Liver (tissue), 9 donors: ENCODE measurements around the gene HERC5. TPM values are rescaled to one million over a fixed set of nuclear protein-coding genes. Genes with fewer than 3 reads are reported as not detected.

Experiments
- DNase-seq: peaks from one replicate; pipeline ENCODE4 v3.0.0-alpha.2; 2017; ENCODE audit warnings: low spot score
- H3K27ac ChIP-seq, 2 donors: one replicate each; pipeline ENCODE4 v1.7.0; 2013; ENCODE audit warnings: inconsistent platforms in 2 of 2, low read length in 2 of 2, control low read depth in 1 of 2, low read depth in 1 of 2, mild to moderate bottlenecking in 1 of 2
- H3K27me3 ChIP-seq, 4 donors: one replicate each; pipeline versions ENCODE4 v1.6.1 to v1.7.0; 2013; ENCODE audit warnings: low read length in 3 of 4, inconsistent platforms in 1 of 4, mild to moderate bottlenecking in 1 of 4, moderate library complexity in 1 of 4; ENCODE audit not compliant: control insufficient read depth in 4 of 4, insufficient read depth in 4 of 4
- H3K36me3 ChIP-seq, 4 donors: one replicate each; pipeline versions ENCODE4 v1.6.1 to v1.7.0; 2013; ENCODE audit warnings: low read length in 3 of 4, mild to moderate bottlenecking in 3 of 4, low read depth in 1 of 4, moderate library complexity in 1 of 4; ENCODE audit not compliant: control insufficient read depth in 4 of 4, insufficient read depth in 3 of 4
- H3K4me1 ChIP-seq, 4 donors: one replicate each; pipeline versions ENCODE4 v1.6.1 to v1.7.0; 2013; ENCODE audit warnings: low read length in 3 of 4, mild to moderate bottlenecking in 3 of 4, moderate library complexity in 1 of 4; ENCODE audit not compliant: control insufficient read depth in 4 of 4, insufficient read depth in 4 of 4
- H3K4me3 ChIP-seq, 3 donors: one replicate each; pipeline versions ENCODE4 v1.6.1 to v1.7.0; 2013; ENCODE audit warnings: low read length in 3 of 3, control low read depth in 1 of 3, low read depth in 1 of 3, mild to moderate bottlenecking in 1 of 3
- H3K9ac ChIP-seq, 2 donors: one replicate each; pipeline ENCODE4 v1.7.0; 2013; ENCODE audit warnings: low read length in 2 of 2, mild to moderate bottlenecking in 2 of 2, moderate library complexity in 2 of 2, control low read depth in 1 of 2, low read depth in 1 of 2
- H3K9me3 ChIP-seq, 4 donors: one replicate each; pipeline versions ENCODE4 v1.6.1 to v1.7.0; 2013; ENCODE audit warnings: low read length in 3 of 4; ENCODE audit not compliant: control insufficient read depth in 4 of 4
- EGR1 ChIP-seq, 2 donors: IDR thresholded peaks; 2 replicates each; pipeline ENCODE4 v1.6.1; 2016 to 2018; ENCODE audit warnings: antibody characterized with exemption in 2 of 2, low read depth in 2 of 2
- FOXA1 ChIP-seq: IDR thresholded peaks from 2 replicates; pipeline ENCODE4 v1.6.1; 2016; ENCODE audit warnings: antibody characterized with exemption
- FOXA2 ChIP-seq: IDR thresholded peaks from 2 replicates; pipeline ENCODE4 v1.6.1; 2016; ENCODE audit warnings: antibody characterized with exemption
- GABPA ChIP-seq, 2 donors: IDR thresholded peaks in 1 of 2; conservative IDR thresholded peaks in 1 of 2; 2 replicates each; pipeline ENCODE4 v1.6.1; 2016; ENCODE audit warnings: antibody characterized with exemption in 2 of 2, mild to moderate bottlenecking in 1 of 2, moderate library complexity in 1 of 2
- HNF4A ChIP-seq, 2 donors: conservative IDR thresholded peaks; 2 replicates each; pipeline ENCODE4 v1.6.1; 2016; ENCODE audit warnings: antibody characterized with exemption in 2 of 2, mild to moderate bottlenecking in 2 of 2
- HNF4G ChIP-seq: IDR thresholded peaks from 2 replicates; pipeline ENCODE4 v1.6.1; 2016; ENCODE audit warnings: antibody characterized with exemption
- JUND ChIP-seq, 2 donors: IDR thresholded peaks; 2 replicates each; pipeline ENCODE4 v1.6.1; 2016; ENCODE audit warnings: antibody characterized with exemption in 2 of 2
- NR2F2 ChIP-seq: IDR thresholded peaks from 2 replicates; pipeline ENCODE4 v1.6.1; 2016; ENCODE audit warnings: antibody characterized with exemption
- RAD21 ChIP-seq, 2 donors: IDR thresholded peaks; 2 replicates each; pipeline ENCODE4 v1.6.1; 2016; ENCODE audit warnings: antibody characterized with exemption in 2 of 2, mild to moderate bottlenecking in 2 of 2
- RXRA ChIP-seq, 2 donors: IDR thresholded peaks; 2 replicates each; pipeline ENCODE4 v1.6.1; 2017 to 2018; ENCODE audit warnings: antibody characterized with exemption in 2 of 2, mild to moderate bottlenecking in 1 of 2
- SP1 ChIP-seq: IDR thresholded peaks from 2 replicates; pipeline ENCODE4 v1.6.1; 2018; ENCODE audit warnings: antibody characterized with exemption, mild to moderate bottlenecking
- TAF1 ChIP-seq: conservative IDR thresholded peaks from 2 replicates; pipeline ENCODE4 v1.6.1; 2016; ENCODE audit warnings: antibody characterized with exemption, mild to moderate bottlenecking
- YY1 ChIP-seq: IDR thresholded peaks from 2 replicates; pipeline ENCODE4 v1.6.1; 2016; ENCODE audit warnings: antibody characterized with exemption, mild to moderate bottlenecking
- WGBS: extraction: QIAGEN DNeasy Blood & Tissue Kit; methylation state at CpG from one replicate; pipeline ENCODE4 v1.1.7; 2013; 5-methylcytosine and 5-hydroxymethylcytosine counted together
- polyA plus RNA-seq, 2 donors: library from polyadenylated mRNA; stranded (reverse) in 1 of 2; unstranded in 1 of 2; fragments of 200-250 nt in 1 of 2; fragments of >200 nt in 1 of 2; fragmentation: Nextera tagmentation in 1 of 2; extraction: Ambion mirVana in 1 of 2; gene quantifications; one replicate each; pipeline versions ENCODE4 v1.2.1 to v1.2.3, GENCODE V29; 2013 to 2015
- total RNA-seq, 2 donors: library from RNA; depleted of rRNA; stranded (reverse); fragments of >200 nt; gene quantifications; one replicate each; pipeline ENCODE4 v1.2.3, GENCODE V29; 2014
- TF ChIP-seq, protein P1 (sequence below): IDR thresholded peaks from 2 replicates; pipeline ENCODE4 v1.6.1; 2016; ENCODE audit warnings: antibody characterized with exemption
- TF ChIP-seq, protein P2 (sequence below): fragments of 150-350 bp; IDR thresholded peaks from 2 replicates; pipeline ENCODE4 v1.5.1; 2017; ENCODE audit warnings: improper control_type of control experiment, low read depth, low read length; ENCODE audit not compliant: missing input control
- TF ChIP-seq, protein P3 (sequence below): IDR thresholded peaks from 2 replicates; pipeline ENCODE4 v1.6.1; 2016; ENCODE audit warnings: antibody characterized with exemption
- TF ChIP-seq, protein P4 (sequence below): IDR thresholded peaks from 2 replicates; pipeline ENCODE4 v1.6.1; 2016; ENCODE audit warnings: antibody characterized with exemption, mild to moderate bottlenecking
- TF ChIP-seq, protein P5 (sequence below): IDR thresholded peaks from 2 replicates; pipeline ENCODE4 v1.6.1; 2016; ENCODE audit warnings: antibody characterized with exemption
- donor health status: healthy.
- donor health status: healthy.
- donor health status: healthy.
- donor health status: healthy.
- donor health status: healthy.

HERC5 gene
- total and polyA plus RNA-seq, 4 donors: 1.5 to 5.0 (median 2.9) TPM

DNA sequence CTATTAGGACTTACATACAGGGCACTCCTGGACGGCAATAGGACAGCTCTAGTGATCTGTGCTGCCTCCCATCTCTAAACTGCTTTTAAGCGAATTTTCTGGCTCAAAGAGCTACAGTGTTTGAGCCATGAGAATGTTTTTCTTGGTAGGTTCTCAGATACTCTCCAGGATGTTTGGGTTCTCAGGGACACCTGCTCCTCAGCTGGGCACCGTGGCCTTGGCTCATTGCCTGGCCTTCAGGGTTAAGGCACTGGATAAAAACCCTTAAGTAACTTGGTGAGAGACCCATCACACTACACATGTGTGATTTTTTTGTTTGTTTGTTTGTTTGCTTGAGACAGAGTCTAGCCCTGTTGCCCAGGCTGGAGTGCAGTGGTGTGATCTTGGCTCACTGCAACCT is 38.5 kb upstream of the HERC5 start:
- no peak for DNase-seq
- H3K36me3 ChIP-seq: peaks cover 0 to 3% (median 0%) of the 10 kb centered on the region in 4 donors
- no peaks in the 10 kb centered on the region for H3K4me1 ChIP-seq
- no peak overlapping the region for H3K9ac ChIP-seq
- H3K27me3 ChIP-seq: no peaks in the 10 kb centered on the region
- WGBS: 93% methylated on average over 3 of the region's 3 CpGs
- no peak overlapping the region for H3K27ac ChIP-seq
- no peak for TF ChIP-seq TAF1
- TF ChIP-seq GABPA (IDR thresholded peaks at IDR 0.05 in 1 of 2, conservative IDR thresholded peaks at IDR 0.05 in 1 of 2): no peak
- TF ChIP-seq, protein P1, sequence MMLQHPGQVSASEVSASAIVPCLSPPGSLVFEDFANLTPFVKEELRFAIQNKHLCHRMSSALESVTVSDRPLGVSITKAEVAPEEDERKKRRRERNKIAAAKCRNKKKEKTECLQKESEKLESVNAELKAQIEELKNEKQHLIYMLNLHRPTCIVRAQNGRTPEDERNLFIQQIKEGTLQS: no peak
- TF ChIP-seq, protein P2, sequence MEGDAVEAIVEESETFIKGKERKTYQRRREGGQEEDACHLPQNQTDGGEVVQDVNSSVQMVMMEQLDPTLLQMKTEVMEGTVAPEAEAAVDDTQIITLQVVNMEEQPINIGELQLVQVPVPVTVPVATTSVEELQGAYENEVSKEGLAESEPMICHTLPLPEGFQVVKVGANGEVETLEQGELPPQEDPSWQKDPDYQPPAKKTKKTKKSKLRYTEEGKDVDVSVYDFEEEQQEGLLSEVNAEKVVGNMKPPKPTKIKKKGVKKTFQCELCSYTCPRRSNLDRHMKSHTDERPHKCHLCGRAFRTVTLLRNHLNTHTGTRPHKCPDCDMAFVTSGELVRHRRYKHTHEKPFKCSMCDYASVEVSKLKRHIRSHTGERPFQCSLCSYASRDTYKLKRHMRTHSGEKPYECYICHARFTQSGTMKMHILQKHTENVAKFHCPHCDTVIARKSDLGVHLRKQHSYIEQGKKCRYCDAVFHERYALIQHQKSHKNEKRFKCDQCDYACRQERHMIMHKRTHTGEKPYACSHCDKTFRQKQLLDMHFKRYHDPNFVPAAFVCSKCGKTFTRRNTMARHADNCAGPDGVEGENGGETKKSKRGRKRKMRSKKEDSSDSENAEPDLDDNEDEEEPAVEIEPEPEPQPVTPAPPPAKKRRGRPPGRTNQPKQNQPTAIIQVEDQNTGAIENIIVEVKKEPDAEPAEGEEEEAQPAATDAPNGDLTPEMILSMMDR: no peak
- TF ChIP-seq, protein P3, sequence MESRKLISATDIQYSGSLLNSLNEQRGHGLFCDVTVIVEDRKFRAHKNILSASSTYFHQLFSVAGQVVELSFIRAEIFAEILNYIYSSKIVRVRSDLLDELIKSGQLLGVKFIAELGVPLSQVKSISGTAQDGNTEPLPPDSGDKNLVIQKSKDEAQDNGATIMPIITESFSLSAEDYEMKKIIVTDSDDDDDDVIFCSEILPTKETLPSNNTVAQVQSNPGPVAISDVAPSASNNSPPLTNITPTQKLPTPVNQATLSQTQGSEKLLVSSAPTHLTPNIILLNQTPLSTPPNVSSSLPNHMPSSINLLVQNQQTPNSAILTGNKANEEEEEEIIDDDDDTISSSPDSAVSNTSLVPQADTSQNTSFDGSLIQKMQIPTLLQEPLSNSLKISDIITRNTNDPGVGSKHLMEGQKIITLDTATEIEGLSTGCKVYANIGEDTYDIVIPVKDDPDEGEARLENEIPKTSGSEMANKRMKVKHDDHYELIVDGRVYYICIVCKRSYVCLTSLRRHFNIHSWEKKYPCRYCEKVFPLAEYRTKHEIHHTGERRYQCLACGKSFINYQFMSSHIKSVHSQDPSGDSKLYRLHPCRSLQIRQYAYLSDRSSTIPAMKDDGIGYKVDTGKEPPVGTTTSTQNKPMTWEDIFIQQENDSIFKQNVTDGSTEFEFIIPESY: no peak
- TF ChIP-seq, protein P4, sequence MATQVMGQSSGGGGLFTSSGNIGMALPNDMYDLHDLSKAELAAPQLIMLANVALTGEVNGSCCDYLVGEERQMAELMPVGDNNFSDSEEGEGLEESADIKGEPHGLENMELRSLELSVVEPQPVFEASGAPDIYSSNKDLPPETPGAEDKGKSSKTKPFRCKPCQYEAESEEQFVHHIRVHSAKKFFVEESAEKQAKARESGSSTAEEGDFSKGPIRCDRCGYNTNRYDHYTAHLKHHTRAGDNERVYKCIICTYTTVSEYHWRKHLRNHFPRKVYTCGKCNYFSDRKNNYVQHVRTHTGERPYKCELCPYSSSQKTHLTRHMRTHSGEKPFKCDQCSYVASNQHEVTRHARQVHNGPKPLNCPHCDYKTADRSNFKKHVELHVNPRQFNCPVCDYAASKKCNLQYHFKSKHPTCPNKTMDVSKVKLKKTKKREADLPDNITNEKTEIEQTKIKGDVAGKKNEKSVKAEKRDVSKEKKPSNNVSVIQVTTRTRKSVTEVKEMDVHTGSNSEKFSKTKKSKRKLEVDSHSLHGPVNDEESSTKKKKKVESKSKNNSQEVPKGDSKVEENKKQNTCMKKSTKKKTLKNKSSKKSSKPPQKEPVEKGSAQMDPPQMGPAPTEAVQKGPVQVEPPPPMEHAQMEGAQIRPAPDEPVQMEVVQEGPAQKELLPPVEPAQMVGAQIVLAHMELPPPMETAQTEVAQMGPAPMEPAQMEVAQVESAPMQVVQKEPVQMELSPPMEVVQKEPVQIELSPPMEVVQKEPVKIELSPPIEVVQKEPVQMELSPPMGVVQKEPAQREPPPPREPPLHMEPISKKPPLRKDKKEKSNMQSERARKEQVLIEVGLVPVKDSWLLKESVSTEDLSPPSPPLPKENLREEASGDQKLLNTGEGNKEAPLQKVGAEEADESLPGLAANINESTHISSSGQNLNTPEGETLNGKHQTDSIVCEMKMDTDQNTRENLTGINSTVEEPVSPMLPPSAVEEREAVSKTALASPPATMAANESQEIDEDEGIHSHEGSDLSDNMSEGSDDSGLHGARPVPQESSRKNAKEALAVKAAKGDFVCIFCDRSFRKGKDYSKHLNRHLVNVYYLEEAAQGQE: no peak
- TF ChIP-seq, protein P5, sequence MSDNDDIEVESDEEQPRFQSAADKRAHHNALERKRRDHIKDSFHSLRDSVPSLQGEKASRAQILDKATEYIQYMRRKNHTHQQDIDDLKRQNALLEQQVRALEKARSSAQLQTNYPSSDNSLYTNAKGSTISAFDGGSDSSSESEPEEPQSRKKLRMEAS: no peak
- no peak for TF ChIP-seq RAD21 (IDR thresholded peaks at IDR 0.05)
- no peak for TF ChIP-seq YY1
- no peak for TF ChIP-seq FOXA2
- TF ChIP-seq NR2F2: no peak
- no peak for TF ChIP-seq JUND (IDR thresholded peaks at IDR 0.05)
- TF ChIP-seq HNF4A (conservative IDR thresholded peaks at IDR 0.05): no peak
- no peak for TF ChIP-seq EGR1 (IDR thresholded peaks at IDR 0.05; ENCODE audit: low read depth in 2 of 2)
- TF ChIP-seq RXRA (IDR thresholded peaks at IDR 0.05): no peak
- no peak for TF ChIP-seq SP1
- TF ChIP-seq HNF4G: no peak
- no peak for TF ChIP-seq FOXA1
- H3K9me3 ChIP-seq: no peaks in the 10 kb centered on the region
- H3K4me3 ChIP-seq: no peak overlapping the region
